KOPT-K1 (cell line): ENCODE measurements around the gene LRRC66.

Source experiments
- H3K27ac ChIP-seq: fragments of 200-600 bp; sonication (generic); 2 replicates; pipeline ENCODE4 v1.5.1; 2016; ENCODE audit warnings: antibody characterized with exemption, mild to moderate bottlenecking, low read depth, low read length; ENCODE audit not compliant: poor library complexity, severe bottlenecking
- H3K36me3 ChIP-seq: fragments of 200-600 bp; sonication (generic); 2 replicates; pipeline ENCODE4 v1.5.1; 2017; ENCODE audit warnings: antibody characterized with exemption, mild to moderate bottlenecking, low read length, moderate library complexity; ENCODE audit not compliant: insufficient read depth
- H3K9me3 ChIP-seq: fragments of 200-600 bp; sonication (generic); 2 replicates; pipeline ENCODE4 v1.5.1; 2017; ENCODE audit warnings: antibody characterized with exemption, low read length, mild to moderate bottlenecking; ENCODE audit not compliant: insufficient read depth, poor library complexity, severe bottlenecking

LRRC66 gene

DNA sequence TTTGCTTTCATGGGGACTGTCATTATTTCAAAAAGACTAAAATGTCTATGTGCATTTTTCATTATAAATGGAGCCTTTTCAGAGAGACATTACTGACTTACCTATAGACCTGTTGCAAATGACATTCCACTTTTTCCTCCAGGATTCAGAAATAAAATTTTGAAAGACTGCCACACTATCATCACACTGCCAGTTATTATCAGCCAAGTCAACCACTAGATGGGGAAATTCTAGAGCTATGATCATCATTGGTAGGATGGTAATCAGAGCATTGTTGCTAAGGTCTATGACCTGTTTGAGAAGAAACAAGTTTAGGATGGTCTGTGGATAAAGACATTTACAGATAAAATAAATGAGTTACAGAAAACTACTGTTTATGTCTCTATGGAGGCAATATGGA, 22.5 kb downstream of the LRRC66 start:
- Histone ChIP-seq H3K36me3 (no peaks in the 10 kb centered on the region), H3K27ac (no peak overlapping the region)

GRCh38 chr4:51995647-51996220, 24.4 kb downstream of the LRRC66 start:
- H3K9me3 ChIP-seq, result no peaks in the 10 kb centered on the region
- no peak overlapping the region for H3K27ac ChIP-seq
- no peaks in the 10 kb centered on the region for H3K36me3 ChIP-seq

More for the DNA sequence above, 22.5 kb downstream of the LRRC66 start:
- no peaks in the 10 kb centered on the region for H3K9me3 ChIP-seq

GRCh38 chr4:51965862-51966261, 54.3 kb downstream of the LRRC66 start:
- H3K36me3 ChIP-seq, result no peaks in the 10 kb centered on the region
- no peak overlapping the region for H3K27ac ChIP-seq
- no peaks in the 10 kb centered on the region for H3K9me3 ChIP-seq

- H3K27ac ChIP-seq, result no peak overlapping the region
- no peaks in the 10 kb centered on the region for H3K9me3 ChIP-seq
- no peaks in the 10 kb centered on the region for H3K36me3 ChIP-seq
Measured at GRCh38 chr4:51963841-51964517, 56.2 kb downstream of the LRRC66 start.

DNA sequence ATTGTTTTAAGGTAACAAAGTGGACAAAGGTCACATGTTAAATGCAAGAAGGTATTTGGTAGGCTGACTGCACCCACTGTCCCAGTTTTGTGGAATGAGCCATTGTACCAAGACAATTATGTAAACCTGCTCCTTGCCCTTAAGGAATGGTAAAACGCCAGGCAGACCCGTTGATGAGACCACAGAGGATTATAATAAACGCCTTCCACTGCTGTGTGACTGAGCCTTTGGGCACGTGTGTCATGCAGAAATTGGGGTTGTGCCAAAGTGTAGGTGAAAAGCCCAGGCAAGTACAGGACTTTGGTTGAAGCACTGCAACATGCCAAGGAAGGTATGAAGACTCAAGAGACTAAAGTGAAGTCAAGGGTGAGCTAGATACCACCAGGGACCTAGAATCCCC, 59.7 kb downstream of the LRRC66 start:
- H3K36me3 ChIP-seq, result no peaks in the 10 kb centered on the region
- no peak overlapping the region for H3K27ac ChIP-seq
- H3K9me3 ChIP-seq, result no peaks in the 10 kb centered on the region

DNA sequence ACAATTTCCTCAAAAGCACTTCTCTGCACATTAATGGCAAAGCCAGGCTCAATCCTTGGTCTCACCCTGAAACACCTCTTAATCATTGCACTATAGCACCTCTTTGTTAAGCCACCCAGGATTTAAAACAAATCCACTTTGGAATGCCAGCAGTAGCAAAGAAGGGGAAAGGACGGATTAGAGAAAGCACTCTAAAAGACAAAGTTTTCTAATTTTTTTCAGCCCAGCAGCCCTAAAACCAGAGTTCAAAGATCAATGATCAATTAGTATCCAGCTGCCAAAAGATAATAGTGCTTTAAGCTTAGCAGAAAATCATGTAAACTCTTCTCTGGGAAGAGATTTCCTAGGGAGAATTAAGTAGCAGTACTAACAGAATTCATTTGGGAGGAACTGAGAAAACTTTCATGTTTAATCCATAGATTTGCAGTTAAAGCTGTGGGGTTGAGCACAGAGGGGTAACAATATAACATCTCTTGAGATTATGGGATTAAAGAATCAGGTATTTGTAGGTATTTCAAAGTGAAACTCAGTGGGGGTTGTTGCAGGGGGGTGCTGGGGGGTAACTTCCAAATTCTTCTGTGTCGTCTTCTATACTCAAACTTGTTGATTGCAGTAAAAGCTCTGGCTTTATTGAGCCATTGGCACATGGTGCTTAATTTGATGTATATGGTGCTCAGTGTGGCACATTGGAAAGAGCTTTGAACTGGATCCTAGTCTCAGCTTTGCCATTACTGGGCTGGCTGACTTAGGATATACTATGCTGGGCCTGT, 61.8 kb downstream of the LRRC66 start:
- H3K36me3 ChIP-seq, result no peaks in the 10 kb centered on the region
- H3K9me3 ChIP-seq, result no peaks in the 10 kb centered on the region
- no peak overlapping the region for H3K27ac ChIP-seq
